ENCODE data around the gene TTC9.

TTC9 gene

GRCh38 chr14:70711451-70711850, 69.7 kb downstream of the TTC9 start:
- DNase-seq (ENCODE audit: low read depth in 2 of 3, low spot score in 2 of 3), result no peak

- DNase-seq (ENCODE audit: low read depth in 2 of 3, low spot score in 2 of 3), result no peak
Observed at GRCh38 chr14:70713096-70713495, 71.4 kb downstream of the TTC9 start.

GRCh38 chr14:70713511-70713916, 71.8 kb downstream of the TTC9 start:
- DNase-seq (ENCODE audit: low read depth in 2 of 3, low spot score in 2 of 3), result no peak

GRCh38 chr14:70714055-70714550, 72.4 kb downstream of the TTC9 start:
- DNase-seq (ENCODE audit: low read depth in 2 of 3, low spot score in 2 of 3), result peak in 1 of 3 experiments; percentile 27

- DNase-seq (ENCODE audit: low read depth in 2 of 3, low spot score in 2 of 3), result no peak
Observed at GRCh38 chr14:70716483-70716882, 74.8 kb downstream of the TTC9 start.

- DNase-seq (ENCODE audit: low read depth in 2 of 3, low spot score in 2 of 3), result no peak
Observed at GRCh38 chr14:70716958-70717357, 75.2 kb downstream of the TTC9 start.

GRCh38 chr14:70718383-70719118, 76.8 kb downstream of the TTC9 start:
- DNase-seq (ENCODE audit: low read depth in 2 of 3, low spot score in 2 of 3), result no peak

GRCh38 chr14:70721542-70721941, 79.8 kb downstream of the TTC9 start:
- DNase-seq (ENCODE audit: low read depth in 2 of 3, low spot score in 2 of 3), result no peak

- no peak for DNase-seq (ENCODE audit: low read depth in 2 of 3, low spot score in 2 of 3)
Observed at GRCh38 chr14:70722418-70722817, 80.7 kb downstream of the TTC9 start.

- DNase-seq (ENCODE audit: low read depth in 2 of 3, low spot score in 2 of 3), result no peak
Observed at GRCh38 chr14:70723276-70723675, 81.6 kb downstream of the TTC9 start.

- no peak for DNase-seq (ENCODE audit: low read depth in 2 of 3, low spot score in 2 of 3)
Observed at GRCh38 chr14:70724110-70724509, 82.4 kb downstream of the TTC9 start.

GRCh38 chr14:70724944-70725343, 83.2 kb downstream of the TTC9 start:
- DNase-seq (ENCODE audit: low read depth in 2 of 3, low spot score in 2 of 3), result no peak
